ENCODE measurements around the gene PROSER3.

PROSER3 gene

GRCh38 chr19:35757749-35758608 is at the start of gene PROSER3:
Gene PROSER3, plus strand, starts transcription at chr19:35758176. Its CDS starts 40 bp downstream, at chr19:35758216.
- peak; percentile 99 for DNase-seq

GRCh38 chr19:35708391-35708790 is 49.6 kb upstream of the PROSER3 start:
- no peak for DNase-seq

- no peak for DNase-seq
Measured at GRCh38 chr19:35710784-35711723, 46.9 kb upstream of the PROSER3 start.

- DNase-seq: no peak
Measured at GRCh38 chr19:35712567-35713505, 45.1 kb upstream of the PROSER3 start.

- no peak for DNase-seq
Measured at GRCh38 chr19:35713506-35713850, 44.5 kb upstream of the PROSER3 start.

- DNase-seq: no peak
Measured at GRCh38 chr19:35713904-35714495, 44.0 kb upstream of the PROSER3 start.

GRCh38 chr19:35714601-35715354 is 43.2 kb upstream of the PROSER3 start:
- no peak for DNase-seq

- DNase-seq: no peak
Measured at GRCh38 chr19:35715355-35715809, 42.6 kb upstream of the PROSER3 start.

GRCh38 chr19:35715981-35716800 is 41.8 kb upstream of the PROSER3 start:
- DNase-seq: no peak

- peak; percentile 91 for DNase-seq
Measured at GRCh38 chr19:35716801-35717664, 40.9 kb upstream of the PROSER3 start.

- no peak for DNase-seq
Measured at GRCh38 chr19:35717665-35718344, 40.2 kb upstream of the PROSER3 start, which contains the start of gene KMT2B. Gene KMT2B, plus strand, starts transcription at chr19:35718003. Its CDS starts 16 bp downstream, at chr19:35718019.

- no peak for DNase-seq
Measured at GRCh38 chr19:35718345-35719041, 39.5 kb upstream of the PROSER3 start.

GRCh38 chr19:35719402-35720162 is 38.4 kb upstream of the PROSER3 start:
- no peak for DNase-seq

- DNase-seq: no peak
Measured at GRCh38 chr19:35720163-35720524, 37.8 kb upstream of the PROSER3 start.

GRCh38 chr19:35720648-35721047 is 37.3 kb upstream of the PROSER3 start:
- no peak for DNase-seq

GRCh38 chr19:35721374-35721773 is 36.6 kb upstream of the PROSER3 start:
- DNase-seq: no peak

- no peak for DNase-seq
Measured at GRCh38 chr19:35722461-35722860, 35.5 kb upstream of the PROSER3 start.
